ENCODE results near the gene ZFHX2.
A peak's percentile ranks its signal among the peaks of the same experiment; 100 is the strongest.

Gene ZFHX2

GRCh38 chr14:23572524-23572828 lies 20.9 kb upstream of the ZFHX2 start:
- no peak for DNase-seq

- no peak for DNase-seq
Observed at GRCh38 chr14:23571701-23572523, 20.3 kb upstream of the ZFHX2 start.

- no peak for DNase-seq
Observed at GRCh38 chr14:23570806-23571483, 19.4 kb upstream of the ZFHX2 start.

- DNase-seq = no peak
Observed at GRCh38 chr14:23569443-23570151, 18.0 kb upstream of the ZFHX2 start.

GRCh38 chr14:23568600-23569331 lies 17.2 kb upstream of the ZFHX2 start:
- DNase-seq = no peak

GRCh38 chr14:23568021-23568599 lies 16.5 kb upstream of the ZFHX2 start:
- no peak for DNase-seq

- DNase-seq = peak; percentile 81 to 82
Observed at GRCh38 chr14:23567186-23568020, 15.8 kb upstream of the ZFHX2 start, which contains the start of gene AP1G2. AP1G2 (minus strand) TSS chr14:23567791; CDS start chr14:23567314, 477 bp downstream.

GRCh38 chr14:23566778-23567185 lies 15.2 kb upstream of the ZFHX2 start:
- DNase-seq = no peak

- no peak for DNase-seq
Observed at GRCh38 chr14:23566112-23566777, 14.7 kb upstream of the ZFHX2 start.

GRCh38 chr14:23565626-23566025 lies 14.1 kb upstream of the ZFHX2 start:
- no peak for DNase-seq

- DNase-seq = no peak
Observed at GRCh38 chr14:23564876-23565275, 13.3 kb upstream of the ZFHX2 start.

- DNase-seq = no peak
Observed at GRCh38 chr14:23564181-23564812, 12.7 kb upstream of the ZFHX2 start.

GRCh38 chr14:23563473-23564180 lies 12.1 kb upstream of the ZFHX2 start:
- no peak for DNase-seq

GRCh38 chr14:23562822-23563472 lies 11.4 kb upstream of the ZFHX2 start:
- DNase-seq = peak; percentile 48 to 54

GRCh38 chr14:23561873-23562821 lies 10.6 kb upstream of the ZFHX2 start:
- no peak for DNase-seq

- no peak for DNase-seq
Observed at GRCh38 chr14:23561259-23561658, 9.7 kb upstream of the ZFHX2 start.

- no peak for DNase-seq
Observed at GRCh38 chr14:23559926-23560520, 8.5 kb upstream of the ZFHX2 start.

Measured in activated CD4-positive, alpha-beta T cell treated with anti-CD3 and anti-CD28 coated beads, Interleukin-2, amount 50 U/mL, for 4 hours (primary cell).